Measurements from ENCODE around the gene NDUFA13.

The NDUFA13 gene

GRCh38 chr19:19548915-19549759, 33.1 kb downstream of the NDUFA13 start:
- ChIA-PET CTCF (interaction anchor here (0.6 to 2.2 kb wide), 4 partner anchors 9 to 76 kb away, joined by 3 to 17 read pairs (median 4); no protein-coding TSS in a partner anchor), POLR2A (interaction anchor here (2.0 kb wide), 1 partner anchor 14 kb away, joined by 5 read pairs; no protein-coding TSS in a partner anchor)
- no peaks in the 10 kb centered on the region for H3K4me1 ChIP-seq (ENCODE audit: control insufficient read depth, insufficient read depth, low read length)
- H3K27ac ChIP-seq (ENCODE audit: extremely low read depth, low read depth, low read length): no peak overlapping the region
- no peaks in the 10 kb centered on the region for H3K9me3 ChIP-seq (ENCODE audit: control insufficient read depth, insufficient read depth, low read depth, low read length)
- H3K36me3 ChIP-seq (ENCODE audit: control insufficient read depth in 2 of 2, insufficient read depth in 1 of 2, low read length in 2 of 2): no peaks in the 10 kb centered on the region
- H3K4me3 ChIP-seq (ENCODE audit: low read depth, low read length): no peak overlapping the region
- TF ChIP-seq ZNF266 (tag by site-specific recombination; IDR thresholded peaks at IDR 0.05; ENCODE audit: low read depth) (no peak), ZFP3 (tag by site-specific recombination; IDR thresholded peaks at IDR 0.05; ENCODE audit: low read depth) (peak; percentile 96), ZNF133 (tag by site-specific recombination; IDR thresholded peaks at IDR 0.05) (no peak), GLI4 (tag by site-specific recombination; IDR thresholded peaks at IDR 0.05) (no peak), ZBTB44 (tag by site-specific recombination; IDR thresholded peaks at IDR 0.05) (no peak), ZSCAN30 (tag by site-specific recombination; IDR thresholded peaks at IDR 0.05) (no peak), ZNF16 (tag by site-specific recombination; IDR thresholded peaks at IDR 0.05; ENCODE audit: low read depth) (0 out of 2 replicates have a peak, but pooled peaks have one; percentile 24), EGR2 (tag by site-specific recombination; IDR thresholded peaks at IDR 0.05; ENCODE audit: low read depth) (0 out of 2 replicates have a peak, but pooled peaks have one; percentile 24)

- H3K4me3 ChIP-seq (ENCODE audit: low read depth, low read length): no peak overlapping the region
- ChIA-PET CTCF (interaction anchor here (1.7 to 7.0 kb wide), 2 partner anchors 8 to 18 kb away, joined by 4 to 75 read pairs; partner anchors contain the start of gene YJEFN3), POLR2A (interaction anchor here (2.0 kb wide), 1 partner anchor 15 kb away, joined by 5 read pairs; no protein-coding TSS in a partner anchor)
- H3K4me1 ChIP-seq (ENCODE audit: control insufficient read depth, insufficient read depth, low read length): no peaks in the 10 kb centered on the region
- H3K27ac ChIP-seq (ENCODE audit: extremely low read depth, low read depth, low read length): no peak overlapping the region
- no peaks in the 10 kb centered on the region for H3K36me3 ChIP-seq (ENCODE audit: control insufficient read depth in 2 of 2, insufficient read depth in 1 of 2, low read length in 2 of 2)
- no peaks in the 10 kb centered on the region for H3K9me3 ChIP-seq (ENCODE audit: control insufficient read depth, insufficient read depth, low read depth, low read length)
- TF ChIP-seq ZNF514 (tag by site-specific recombination; IDR thresholded peaks at IDR 0.05) (no peak), ZNF311 (tag by site-specific recombination; IDR thresholded peaks at IDR 0.05; ENCODE audit: borderline replicate concordance) (no peak), ZNF623 (tag by site-specific recombination; IDR thresholded peaks at IDR 0.05) (no peak), ZNF513 (tag by site-specific recombination; IDR thresholded peaks at IDR 0.05) (no peak), SCRT2 (tag by site-specific recombination; IDR thresholded peaks at IDR 0.05) (no peak), ZNF596 (tag by site-specific recombination; IDR thresholded peaks at IDR 0.05) (no peak), ZNF677 (tag by site-specific recombination; IDR thresholded peaks at IDR 0.05) (no peak), ZNF692 (tag by site-specific recombination; IDR thresholded peaks at IDR 0.05) (no peak), ZNF274 (IDR thresholded peaks at IDR 0.05; ENCODE audit: low read length) (no peak), ZNF274 (tag by site-specific recombination; IDR thresholded peaks at IDR 0.05; ENCODE audit: borderline replicate concordance) (no peak), ZNF610 (tag by site-specific recombination; IDR thresholded peaks at IDR 0.05; ENCODE audit: borderline replicate concordance) (no peak), HOXC10 (CRISPR knock-in tag; IDR thresholded peaks at IDR 0.05) (no peak), ZBTB49 (tag by site-specific recombination; IDR thresholded peaks at IDR 0.05; ENCODE audit: low read depth) (no peak), ZNF701 (tag by site-specific recombination; IDR thresholded peaks at IDR 0.05) (no peak), ZEB2 (tag by site-specific recombination; IDR thresholded peaks at IDR 0.05) (peak; percentile 97), YY2 (tag by site-specific recombination; IDR thresholded peaks at IDR 0.05) (no peak), ZIC2 (tag by site-specific recombination; IDR thresholded peaks at IDR 0.05) (peak; percentile 46; the same call in 1 of the 2 replicates), ZNF174 (tag by site-specific recombination; IDR thresholded peaks at IDR 0.05) (no peak)
These were observed 33.9 kb downstream of the NDUFA13 start for GRCh38 chr19:19549804-19550464.
